ENCODE data around the gene PLEKHG7.
"Not testable (repeated sequence)": the region's sequence is repeated elsewhere in the genome, so short reads cannot be mapped to it uniquely, and the experiment has no call there.

PLEKHG7 gene

DNA sequence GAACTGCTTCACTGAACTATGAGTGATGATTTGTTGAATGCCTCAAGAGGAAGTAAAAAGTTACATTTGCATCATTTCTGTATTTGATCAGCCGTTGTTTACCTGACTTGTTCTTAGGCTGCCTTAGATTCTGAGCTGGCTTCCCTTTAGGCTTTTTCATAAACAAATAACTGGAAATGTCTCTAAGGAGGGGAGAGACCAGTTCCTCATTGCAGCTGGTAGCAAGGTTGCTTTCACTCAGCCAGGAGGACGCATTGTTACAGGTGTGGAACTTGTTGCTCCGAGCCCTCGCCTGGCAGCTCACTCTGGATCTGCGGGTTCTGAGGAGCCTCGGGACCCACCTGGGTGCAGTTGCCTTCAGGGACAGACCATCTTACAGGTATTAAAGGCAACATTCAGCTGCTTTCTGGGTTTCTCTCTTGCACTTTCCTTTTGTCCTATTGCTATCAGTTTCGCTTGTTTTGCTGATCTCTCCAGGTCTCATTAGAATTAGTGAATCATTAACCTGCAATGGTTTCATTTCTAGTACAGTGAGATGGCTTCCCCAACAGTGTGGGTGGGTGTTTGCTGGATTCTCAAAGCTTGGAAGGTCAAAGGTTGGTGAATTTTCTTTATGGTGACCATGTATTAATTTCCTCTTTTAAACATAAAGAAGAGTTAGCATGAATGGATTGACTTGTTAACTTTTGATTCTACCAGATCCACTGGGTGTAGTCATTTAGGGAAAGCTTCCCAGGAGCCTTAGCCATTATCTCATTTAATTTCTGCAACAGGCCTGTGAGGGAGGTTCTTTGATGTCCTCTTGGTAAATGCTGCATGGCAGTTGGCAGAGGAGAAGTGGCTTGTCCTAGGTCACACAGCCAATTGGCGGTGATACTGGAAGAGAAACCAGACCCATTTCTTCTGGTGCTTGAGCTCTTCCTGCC, at the start of gene PLEKHG7:
Gene PLEKHG7, plus strand, starts transcription at position 236 of the 926 bp plus-strand sequence. CDS start 3,643 bp downstream, outside the sequence.
- no peak for DNase-seq

DNA sequence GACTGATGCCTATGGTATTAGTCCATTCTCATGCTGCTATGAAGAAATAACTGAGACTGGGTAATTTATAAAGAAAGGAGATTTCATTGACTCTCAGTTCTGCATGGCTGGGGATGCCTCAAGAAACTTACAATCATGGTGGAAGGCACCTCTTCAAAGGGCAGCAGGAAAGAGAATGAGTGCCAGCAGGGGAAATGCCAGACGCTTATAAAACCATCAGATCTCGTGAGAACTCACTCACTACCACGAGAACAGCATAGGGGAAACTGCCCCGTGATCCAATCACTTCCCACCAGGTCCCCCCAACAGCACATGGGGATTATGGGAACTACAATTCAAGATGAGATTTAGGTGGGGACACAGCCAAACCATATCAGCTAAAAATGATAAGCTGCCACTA, 48.5 kb upstream of the PLEKHG7 start:
- not testable (repeated sequence) for DNase-seq

DNA sequence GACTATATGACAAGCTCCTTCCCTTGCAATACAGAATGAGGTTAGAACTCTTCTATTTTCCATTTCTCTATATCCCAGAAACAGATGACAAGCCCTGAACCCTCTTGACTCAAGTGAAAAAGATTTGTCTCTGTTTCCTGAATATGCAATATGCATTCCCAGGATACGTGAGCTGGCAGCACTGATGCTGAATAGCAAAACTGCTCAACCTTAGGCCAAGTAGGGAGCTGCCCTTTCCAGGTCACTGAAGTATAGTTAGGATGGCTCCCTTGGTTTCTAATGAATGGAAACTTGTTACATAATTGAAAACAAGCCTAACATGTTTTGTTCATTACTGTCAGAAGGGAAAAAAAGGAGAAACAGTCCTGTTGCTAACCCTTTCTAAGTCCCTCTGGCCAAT, 47.9 kb upstream of the PLEKHG7 start:
- DNase-seq = no peak

DNA sequence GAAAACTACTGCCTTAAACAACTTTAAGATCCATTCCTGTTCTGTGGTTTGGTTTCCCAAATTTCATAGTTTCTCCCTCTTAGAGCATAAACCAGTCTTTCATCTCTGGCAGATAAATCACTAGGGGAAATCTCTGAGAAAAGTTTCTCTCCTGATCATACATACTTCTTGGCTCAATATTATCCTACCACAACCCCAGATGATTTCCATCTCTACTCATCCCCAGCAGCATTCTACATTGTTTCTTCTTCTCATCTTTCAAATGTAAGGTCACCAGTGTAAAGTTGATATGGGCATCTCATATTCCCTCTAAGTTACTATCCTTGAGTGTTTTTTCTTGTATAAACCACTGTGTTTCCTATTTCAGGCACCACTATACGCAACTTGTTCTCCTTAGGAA, 45.9 kb upstream of the PLEKHG7 start:
- DNase-seq = no peak

DNA sequence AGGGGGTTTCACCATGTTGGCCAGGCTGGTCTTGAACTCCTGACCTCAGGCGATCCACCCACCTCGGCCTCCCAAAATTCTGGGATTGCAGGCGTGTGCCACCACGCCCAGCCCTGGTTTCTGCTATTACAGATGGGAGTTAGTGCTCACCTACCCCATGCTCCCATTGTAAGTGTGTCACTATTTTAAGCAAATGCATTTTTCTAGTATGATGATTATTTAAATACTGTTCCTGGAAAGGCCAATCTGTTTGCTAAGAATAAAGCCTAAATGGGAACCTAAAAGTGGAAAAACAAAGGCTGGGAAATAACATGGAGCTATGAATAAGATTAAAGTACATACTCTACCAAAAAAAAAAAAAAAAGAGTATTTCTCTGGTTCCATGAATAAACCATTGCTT, 45.0 kb upstream of the PLEKHG7 start:
- DNase-seq = no peak

DNA sequence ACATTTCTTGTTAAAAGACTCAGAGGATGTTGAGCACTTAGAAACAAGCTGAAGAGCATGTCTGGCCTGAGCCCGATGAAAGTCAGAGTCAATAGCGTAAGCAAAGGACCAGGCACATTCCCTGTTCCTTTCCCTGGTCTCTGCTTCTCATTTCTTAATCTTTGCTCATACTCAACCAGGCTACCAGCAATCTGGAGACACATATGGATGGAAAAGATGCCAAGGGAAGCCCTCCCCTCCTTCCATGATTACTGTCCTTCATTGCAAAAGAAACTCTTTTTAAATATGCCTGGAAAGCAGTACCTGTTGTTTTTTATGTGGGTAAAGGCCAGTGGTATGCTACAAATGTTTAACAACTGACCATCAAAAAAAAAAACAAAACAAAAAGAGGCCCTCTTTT, 44.2 kb upstream of the PLEKHG7 start:
- DNase-seq = no peak

- no peak for DNase-seq
Measured at GRCh38 chr12:92661269-92661668, 41.5 kb upstream of the PLEKHG7 start.

GRCh38 chr12:92665496-92665895, 37.3 kb upstream of the PLEKHG7 start:
- no peak for DNase-seq

DNA sequence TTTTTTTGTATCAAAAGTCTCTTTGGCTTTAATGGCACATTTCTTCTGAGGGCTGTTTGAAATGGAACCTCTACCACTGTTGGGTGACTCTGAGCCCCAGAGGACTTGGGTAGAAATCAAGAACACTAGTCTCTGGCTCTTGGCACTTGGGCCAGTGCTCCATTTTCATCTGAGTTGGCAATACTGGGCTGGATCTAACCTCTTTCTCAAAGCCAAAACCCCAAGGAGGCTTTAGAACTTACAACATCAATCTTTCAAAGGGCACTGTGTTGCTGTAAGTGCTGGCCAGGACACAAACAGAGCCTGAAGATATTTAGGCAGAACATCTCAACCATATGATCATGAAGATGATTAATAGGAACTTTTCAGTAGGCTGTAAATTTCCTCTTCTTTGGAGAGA, 34.0 kb upstream of the PLEKHG7 start:
- DNase-seq = no peak

DNA sequence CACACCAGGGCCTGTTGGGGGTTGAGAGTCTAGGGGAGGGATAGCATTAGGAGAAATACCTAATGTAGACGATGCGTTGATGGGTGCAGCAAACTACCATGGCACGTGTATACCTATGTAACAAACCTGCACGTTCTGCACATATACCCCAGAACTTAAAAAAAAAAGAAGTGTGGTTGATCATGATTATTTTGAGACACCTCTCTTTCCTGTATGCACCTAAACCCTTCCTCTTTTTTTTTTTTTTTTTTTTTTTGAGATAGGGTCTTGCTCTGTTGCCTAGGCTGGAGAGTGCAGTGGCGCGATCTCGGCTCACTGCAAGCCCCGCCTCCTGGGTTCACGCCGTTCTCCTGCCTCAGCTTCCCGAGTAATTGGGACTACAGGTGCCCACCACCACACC, 31.3 kb upstream of the PLEKHG7 start:
- DNase-seq = not testable (repeated sequence)

- DNase-seq = no peak
Measured at GRCh38 chr12:92673756-92674155, 29.0 kb upstream of the PLEKHG7 start.

DNA sequence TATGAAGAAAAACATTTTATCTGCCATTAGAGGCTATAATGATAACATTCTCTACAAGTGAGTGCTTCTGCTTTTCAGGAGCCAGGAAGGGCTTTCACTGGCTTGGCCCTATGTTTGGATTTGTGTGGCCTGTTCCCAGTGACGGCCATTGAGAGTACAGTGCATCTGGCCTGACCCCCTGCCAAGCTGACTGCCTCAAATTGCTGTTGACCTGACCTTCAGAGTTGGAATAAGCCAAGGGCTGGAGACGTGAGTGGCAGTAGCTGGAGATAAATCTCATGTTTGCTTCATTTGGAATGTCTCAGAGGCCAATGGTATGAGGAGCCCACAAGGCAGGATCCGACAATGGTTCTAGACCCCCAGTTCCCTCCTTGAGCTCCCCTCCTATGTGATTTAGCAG, 28.3 kb upstream of the PLEKHG7 start:
- DNase-seq = no peak

DNA sequence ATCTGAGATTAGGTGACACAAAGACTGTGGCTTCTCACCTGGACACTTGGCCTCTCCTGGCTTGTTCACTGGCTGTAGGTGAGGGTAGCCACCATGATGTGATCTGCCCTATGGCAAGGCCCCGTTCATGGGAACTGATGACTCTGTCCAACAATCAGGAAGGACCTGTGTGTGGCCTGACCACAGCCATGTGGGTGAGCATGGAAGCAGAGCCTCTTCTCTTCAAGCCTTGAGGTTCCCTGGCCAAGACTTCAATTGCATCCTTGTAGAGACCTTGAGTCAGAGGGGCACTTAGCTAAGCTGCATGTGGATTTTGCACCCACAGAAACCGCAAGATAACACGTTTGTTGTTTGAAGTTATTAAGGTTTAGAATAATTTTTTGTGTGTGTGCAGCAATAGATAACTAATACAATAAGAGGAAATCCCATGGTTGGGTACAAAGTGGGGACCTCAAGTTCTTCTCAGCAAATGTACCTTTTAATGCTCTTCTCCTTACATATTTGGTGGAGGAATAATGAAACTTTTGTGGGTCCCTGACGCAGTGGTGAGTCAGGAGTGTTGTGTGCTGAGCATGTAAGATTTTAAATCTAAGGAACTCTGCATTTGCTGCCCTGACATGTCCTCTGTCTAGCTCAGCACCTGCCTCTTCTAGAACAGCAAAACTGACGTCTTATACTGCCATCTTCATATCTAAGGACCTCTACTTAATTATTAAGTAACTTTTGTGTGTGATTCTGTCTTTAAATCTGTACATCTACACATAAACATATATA, 27.5 kb upstream of the PLEKHG7 start:
- DNase-seq = no peak

DNA sequence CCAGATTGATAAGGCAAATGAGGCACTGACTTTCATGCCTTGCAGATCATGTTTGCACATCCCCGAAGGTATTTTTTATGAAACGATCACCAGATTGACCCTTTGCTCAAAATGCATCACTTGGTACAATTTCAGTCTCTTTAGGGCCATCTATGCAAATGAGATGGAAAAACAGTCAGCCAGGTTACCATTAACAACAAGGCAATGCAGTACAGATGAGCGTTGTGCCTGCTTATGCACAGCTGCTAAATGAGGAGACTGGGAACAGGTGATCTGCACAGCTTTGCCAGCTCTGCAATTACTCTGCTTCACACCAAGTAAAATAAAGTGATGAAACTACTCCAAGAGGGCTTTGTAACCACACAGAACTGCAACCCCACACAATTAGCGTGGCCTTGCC, 26.1 kb upstream of the PLEKHG7 start:
- DNase-seq = no peak

- no peak for DNase-seq
Measured at GRCh38 chr12:92690601-92691000, 12.2 kb upstream of the PLEKHG7 start.

GRCh38 chr12:92695056-92695455, 7.7 kb upstream of the PLEKHG7 start:
- DNase-seq = no peak

GRCh38 chr12:92695577-92695976, 7.2 kb upstream of the PLEKHG7 start:
- DNase-seq = no peak

- no peak for DNase-seq
Measured at GRCh38 chr12:92696216-92696615, 6.6 kb upstream of the PLEKHG7 start.

DNA sequence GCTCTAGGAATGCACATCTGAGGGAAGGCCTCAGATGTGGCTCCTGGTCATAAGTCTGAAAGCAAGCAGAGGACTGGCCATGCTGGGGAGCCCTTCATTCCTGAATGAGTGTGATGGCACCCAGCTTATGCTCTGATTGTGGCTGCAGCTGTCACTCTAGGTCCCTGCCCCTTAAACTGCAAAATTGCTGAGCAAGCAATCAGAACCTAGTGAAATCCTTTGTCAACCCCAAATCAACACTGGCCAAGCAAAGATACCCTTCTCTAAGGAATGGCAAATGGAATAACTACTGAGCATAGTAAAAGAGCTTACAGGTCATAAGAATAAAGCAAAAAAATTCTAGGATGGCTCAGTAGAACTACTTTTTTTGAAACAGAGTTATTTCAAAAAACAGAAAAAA, 4.3 kb upstream of the PLEKHG7 start:
- DNase-seq = no peak

DNA sequence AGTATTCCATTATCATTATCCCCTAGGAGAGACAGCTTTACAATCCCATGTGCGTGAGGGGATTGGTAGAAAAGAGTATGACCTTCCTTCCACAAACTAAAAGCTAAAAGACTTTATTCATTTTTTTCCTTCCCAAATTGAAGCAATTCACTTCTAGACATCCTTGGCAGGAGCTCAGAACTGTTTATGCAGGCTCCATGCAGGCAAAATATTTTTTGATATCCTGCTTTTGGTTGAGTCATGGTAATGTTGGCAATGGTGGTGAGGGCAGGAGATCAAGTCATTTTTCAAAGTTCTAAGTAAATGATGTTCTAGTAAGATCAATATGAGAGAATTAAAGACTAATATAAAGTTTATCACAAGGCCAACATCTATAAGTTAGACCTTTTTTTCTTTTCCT, 1.3 kb upstream of the PLEKHG7 start:
- no peak for DNase-seq

- DNase-seq = no peak
Measured at GRCh38 chr12:92703786-92704185, 997 bp downstream of the PLEKHG7 start.

DNA sequence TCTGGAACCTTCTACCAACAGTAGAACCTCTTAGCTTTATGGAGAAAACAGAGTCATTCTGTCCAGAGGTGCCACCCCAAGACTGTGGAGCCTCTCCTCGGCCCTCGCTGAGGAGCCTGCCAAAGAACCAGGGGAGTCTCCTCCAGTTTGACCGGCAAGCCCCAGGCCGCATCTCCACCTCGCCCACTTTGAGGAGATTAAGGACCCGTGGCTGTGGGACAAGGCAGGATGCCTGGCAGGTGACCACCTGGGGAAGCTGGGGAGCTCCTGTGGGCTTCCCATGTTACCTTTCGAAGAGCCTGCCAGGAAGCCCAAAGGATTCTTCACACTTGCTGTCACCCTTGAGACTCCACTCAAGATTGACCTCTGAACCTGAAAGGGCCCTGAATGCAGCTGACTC, 3.8 kb downstream of the PLEKHG7 start:
- DNase-seq = no peak

GRCh38 chr12:92707926-92708325, 5.1 kb downstream of the PLEKHG7 start:
- DNase-seq = no peak

- no peak for DNase-seq
Measured at GRCh38 chr12:92715625-92716024, 12.8 kb downstream of the PLEKHG7 start.

Data from stimulated activated CD8-positive, alpha-beta memory T cell treated with anti-CD3 and anti-CD28 coated beads, Interleukin-4, amount 100 ng/mL, for 48 hours (primary cell).